GM12872 (cell line): ENCODE measurements around the gene HIBADH.

Experiments
- TF ChIP-seq, protein P1 (sequence below): IDR thresholded peaks from 3 replicates; pipeline ENCODE4 v1.5.1; 2011; ENCODE audit warnings: low read depth, mild to moderate bottlenecking, low read length, moderate library complexity; ENCODE audit not compliant: insufficient read depth

HIBADH gene

GRCh38 chr7:27616186-27616491 lies 46.5 kb downstream of the HIBADH start:
- TF ChIP-seq, protein P1, sequence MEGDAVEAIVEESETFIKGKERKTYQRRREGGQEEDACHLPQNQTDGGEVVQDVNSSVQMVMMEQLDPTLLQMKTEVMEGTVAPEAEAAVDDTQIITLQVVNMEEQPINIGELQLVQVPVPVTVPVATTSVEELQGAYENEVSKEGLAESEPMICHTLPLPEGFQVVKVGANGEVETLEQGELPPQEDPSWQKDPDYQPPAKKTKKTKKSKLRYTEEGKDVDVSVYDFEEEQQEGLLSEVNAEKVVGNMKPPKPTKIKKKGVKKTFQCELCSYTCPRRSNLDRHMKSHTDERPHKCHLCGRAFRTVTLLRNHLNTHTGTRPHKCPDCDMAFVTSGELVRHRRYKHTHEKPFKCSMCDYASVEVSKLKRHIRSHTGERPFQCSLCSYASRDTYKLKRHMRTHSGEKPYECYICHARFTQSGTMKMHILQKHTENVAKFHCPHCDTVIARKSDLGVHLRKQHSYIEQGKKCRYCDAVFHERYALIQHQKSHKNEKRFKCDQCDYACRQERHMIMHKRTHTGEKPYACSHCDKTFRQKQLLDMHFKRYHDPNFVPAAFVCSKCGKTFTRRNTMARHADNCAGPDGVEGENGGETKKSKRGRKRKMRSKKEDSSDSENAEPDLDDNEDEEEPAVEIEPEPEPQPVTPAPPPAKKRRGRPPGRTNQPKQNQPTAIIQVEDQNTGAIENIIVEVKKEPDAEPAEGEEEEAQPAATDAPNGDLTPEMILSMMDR, result no peak

GRCh38 chr7:27615420-27616185 lies 47.1 kb downstream of the HIBADH start:
- TF ChIP-seq, protein P1, result no peak

- TF ChIP-seq, protein P1, result no peak
Observed at GRCh38 chr7:27614095-27614494, 48.6 kb downstream of the HIBADH start.

GRCh38 chr7:27611059-27611458 lies 51.6 kb downstream of the HIBADH start:
- TF ChIP-seq, protein P1, result no peak

- TF ChIP-seq, protein P1, result no peak
Observed at GRCh38 chr7:27608776-27609495, 53.7 kb downstream of the HIBADH start.

- TF ChIP-seq, protein P1, result no peak
Observed at GRCh38 chr7:27607210-27607606, 55.5 kb downstream of the HIBADH start.

GRCh38 chr7:27606270-27607209 lies 56.1 kb downstream of the HIBADH start:
- TF ChIP-seq, protein P1, result no peak
